ENCODE data around the gene GPR139. TPM values are rescaled to one million over a fixed set of nuclear protein-coding genes. Genes with fewer than 3 reads are reported as not detected.

Gene GPR139
- total RNA-seq, 1 experiment from 2014 or later, result 0.22 TPM

DNA sequence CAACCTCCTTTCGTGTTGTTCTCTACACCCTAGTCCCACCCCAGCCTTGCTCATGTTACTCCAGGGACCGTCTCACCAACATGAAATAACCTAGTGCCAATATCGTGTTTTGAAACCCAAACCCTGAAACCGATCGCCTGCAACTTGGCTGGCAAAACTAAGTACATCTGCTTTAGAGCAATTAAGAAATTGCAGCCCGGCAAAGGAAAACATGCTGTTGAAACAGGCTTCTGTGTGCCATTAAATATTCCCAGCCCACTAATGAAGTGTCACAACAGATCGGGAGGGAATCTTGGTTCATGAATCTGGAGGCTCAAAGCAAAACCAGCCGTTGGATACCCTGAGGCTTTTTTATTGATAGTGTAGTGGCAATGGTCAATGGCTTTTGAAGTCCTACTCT is 48.3 kb upstream of the GPR139 start:
- Mint-ChIP-seq H3K36me3 (ENCODE audit: insufficient read depth in 1 of 3, low read depth in 3 of 3) (peaks cover 0 to 11% (median 1%) of the 10 kb centered on the region in 3 experiments; a peak in 3 of 7 replicates), H3K4me3 (no peak overlapping the region), H3K27me3 (ENCODE audit: low read depth) (peaks cover 3% of the 10 kb centered on the region; the same call in 1 of the 2 replicates), H3K4me1 (peaks cover 0 to 5% of the 10 kb centered on the region in 2 experiments; a peak in 1 of 4 replicates), H3K9me3 (peaks cover 7 to 12% of the 10 kb centered on the region in 2 experiments; a peak in 4 of 5 replicates), H3K27ac (no peak overlapping the region)
- Histone ChIP-seq H2BK5ac (ENCODE audit: insufficient read length, low read length) (no peak overlapping the region), H2AFZ (ENCODE audit: low read length) (no peak overlapping the region), H4K5ac (ENCODE audit: insufficient read length, low read depth, low read length) (no peak overlapping the region), H3K9me3 (ENCODE audit: control insufficient read depth, low read depth, low read length) (no peaks in the 10 kb centered on the region), H2BK15ac (ENCODE audit: low read depth, low read length) (no peak overlapping the region), H3K79me1 (ENCODE audit: insufficient read depth, low read depth, low read length, poor library complexity, severe bottlenecking) (no peaks in the 10 kb centered on the region), H3K4me1 (ENCODE audit: insufficient read depth, low read length) (no peaks in the 10 kb centered on the region), H3K56ac (ENCODE audit: insufficient read length, low read depth, low read length) (no peak overlapping the region), H3K14ac (ENCODE audit: insufficient read depth, low read length) (no peak overlapping the region), H3K27ac (ENCODE audit: insufficient read length, low read depth, low read length) (no peak overlapping the region), H3K27me3 (ENCODE audit: insufficient read depth, low read length) (no peaks in the 10 kb centered on the region), H3K18ac (ENCODE audit: insufficient read length, low read depth, low read length) (no peak overlapping the region), H3K4me2 (ENCODE audit: insufficient read depth, insufficient read length, low read length) (no peak overlapping the region), H3K9ac (ENCODE audit: extremely low read depth, insufficient read length, low read length) (no peak overlapping the region), H4K8ac (replicated peaks; ENCODE audit: insufficient read length, low read depth, low read length) (no peak overlapping the region), H3K4ac (ENCODE audit: low read depth, low read length) (no peak overlapping the region), H3K23me2 (ENCODE audit: insufficient read length, low read depth, low read length, poor library complexity, severe bottlenecking) (no peaks in the 10 kb centered on the region), H2BK20ac (ENCODE audit: low read depth, low read length, poor library complexity, severe bottlenecking) (no peak overlapping the region), H2BK12ac (ENCODE audit: insufficient read length, low read depth, low read length) (no peak overlapping the region), H2AK5ac (ENCODE audit: insufficient read length, low read length) (no peak overlapping the region), H2BK120ac (ENCODE audit: low read depth, low read length, poor library complexity, severe bottlenecking) (no peak overlapping the region), H3T11ph (ENCODE audit: low read length) (no peak overlapping the region), H4K20me1 (ENCODE audit: control insufficient read depth, insufficient read depth, insufficient read length) (no peaks in the 10 kb centered on the region), H3K23ac (ENCODE audit: insufficient read length, low read depth, low read length) (no peak overlapping the region), H3K79me2 (ENCODE audit: insufficient read depth, low read length) (no peaks in the 10 kb centered on the region), H4K91ac (ENCODE audit: insufficient read length, low read depth, low read length) (no peak overlapping the region)
- no CpG with 5 or more reads among the region's 8 CpGs for WGBS (ENCODE audit: extremely low coverage, insufficient read length, low lambda C conversion rate)
- TF ChIP-seq, protein P1, sequence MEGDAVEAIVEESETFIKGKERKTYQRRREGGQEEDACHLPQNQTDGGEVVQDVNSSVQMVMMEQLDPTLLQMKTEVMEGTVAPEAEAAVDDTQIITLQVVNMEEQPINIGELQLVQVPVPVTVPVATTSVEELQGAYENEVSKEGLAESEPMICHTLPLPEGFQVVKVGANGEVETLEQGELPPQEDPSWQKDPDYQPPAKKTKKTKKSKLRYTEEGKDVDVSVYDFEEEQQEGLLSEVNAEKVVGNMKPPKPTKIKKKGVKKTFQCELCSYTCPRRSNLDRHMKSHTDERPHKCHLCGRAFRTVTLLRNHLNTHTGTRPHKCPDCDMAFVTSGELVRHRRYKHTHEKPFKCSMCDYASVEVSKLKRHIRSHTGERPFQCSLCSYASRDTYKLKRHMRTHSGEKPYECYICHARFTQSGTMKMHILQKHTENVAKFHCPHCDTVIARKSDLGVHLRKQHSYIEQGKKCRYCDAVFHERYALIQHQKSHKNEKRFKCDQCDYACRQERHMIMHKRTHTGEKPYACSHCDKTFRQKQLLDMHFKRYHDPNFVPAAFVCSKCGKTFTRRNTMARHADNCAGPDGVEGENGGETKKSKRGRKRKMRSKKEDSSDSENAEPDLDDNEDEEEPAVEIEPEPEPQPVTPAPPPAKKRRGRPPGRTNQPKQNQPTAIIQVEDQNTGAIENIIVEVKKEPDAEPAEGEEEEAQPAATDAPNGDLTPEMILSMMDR (conservative IDR thresholded peaks at IDR 0.05), result no peak
- no peak for DNase-seq

All from H9 (cell line).